Gastroesophageal sphincter (tissue), 3 donors: ENCODE measurements around the gene KCNJ1.

Experiments
- CTCF ChIP-seq, 4 experiments: fragments of 200-600 bp in 2 of 4; fragments of 450-650 bp in 2 of 4; sonication (generic) in 1 of 4; IDR thresholded peaks; one replicate each; pipeline ENCODE4 v1.5.1; 2017 to 2019; ENCODE audit warnings: antibody characterized with exemption in 4 of 4, mild to moderate bottlenecking in 2 of 4, moderate library complexity in 2 of 4
- EP300 ChIP-seq: sonication (generic); formaldehyde crosslinking; IDR thresholded peaks from one replicate; pipeline ENCODE4 v1.6.1; 2017; ENCODE audit warnings: antibody characterized with exemption, mild to moderate bottlenecking
- POLR2A ChIP-seq, 2 donors: fragments of 450-650 bp; IDR thresholded peaks; one replicate each; pipeline ENCODE4 v1.6.1; 2017; ENCODE audit warnings: antibody characterized with exemption in 2 of 2, mild to moderate bottlenecking in 2 of 2, moderate library complexity in 1 of 2
- POLR2AphosphoS5 ChIP-seq: sonication (generic); formaldehyde crosslinking; IDR thresholded peaks from one replicate; pipeline ENCODE4 v1.6.1; 2017; ENCODE audit warnings: antibody characterized with exemption

- TF ChIP-seq POLR2A (IDR thresholded peaks at IDR 0.05): no peak
- TF ChIP-seq POLR2AphosphoS5: no peak
- no peak for TF ChIP-seq CTCF (IDR thresholded peaks at IDR 0.05)
- TF ChIP-seq EP300: no peak
Observed at GRCh38 chr11:128890216-128890542, 23.1 kb upstream of the KCNJ1 start.
